T-helper 22 cell (primary cell): ENCODE measurements around the gene TIMM44.
"Not testable (repeated sequence)": the region's sequence is repeated elsewhere in the genome, so short reads cannot be mapped to it uniquely, and the experiment has no call there.

Source experiments
- DNase-seq: peaks from one replicate; pipeline ENCODE4 v3.0.0-alpha.2; 2020; ENCODE audit warnings: low read depth

The TIMM44 gene

GRCh38 chr19:7977021-7977722, 33.7 kb upstream of the TIMM44 start:
- DNase-seq = no peak

DNA sequence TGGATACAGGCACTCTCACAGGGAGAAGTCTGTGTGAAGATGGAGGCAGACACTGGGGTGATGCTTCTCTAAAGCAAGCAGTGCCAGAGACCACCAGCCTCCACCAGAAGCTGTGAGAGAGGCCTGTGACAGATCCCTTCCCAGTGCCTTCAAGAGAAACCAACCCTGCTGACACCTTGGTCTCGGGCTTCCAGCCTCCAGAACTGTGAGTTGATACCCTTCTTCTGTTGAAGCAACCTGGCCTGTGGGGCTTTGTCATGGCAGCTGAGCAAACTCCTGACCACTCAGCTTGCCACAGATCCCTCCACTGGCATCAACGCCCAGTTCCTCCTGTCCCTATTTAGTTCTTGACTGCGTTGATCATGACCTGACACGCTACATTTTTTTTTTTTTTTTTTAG, 33.0 kb upstream of the TIMM44 start:
- DNase-seq = no peak

- DNase-seq = no peak
Observed at GRCh38 chr19:7975037-7975436, 31.6 kb upstream of the TIMM44 start.

DNA sequence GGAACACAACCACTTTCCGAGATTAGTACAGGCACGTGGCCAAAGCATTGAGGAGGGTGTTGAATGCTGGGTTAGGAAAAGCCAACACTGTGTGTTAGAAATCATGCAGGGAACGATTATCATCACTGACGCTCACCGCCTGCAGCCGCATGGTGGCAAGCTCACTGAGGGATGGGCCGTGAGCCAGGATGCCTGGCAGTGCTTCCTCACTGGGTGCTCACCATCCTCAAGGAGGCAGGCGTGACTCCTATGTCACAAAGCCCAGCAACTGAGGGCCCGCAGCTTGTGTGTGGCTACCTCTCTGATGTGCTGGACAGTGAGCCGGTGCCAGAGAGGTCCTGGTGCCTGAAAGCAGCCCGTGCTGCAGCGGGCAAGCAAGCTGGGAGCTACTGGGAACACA, 30.4 kb upstream of the TIMM44 start:
- DNase-seq = no peak

- no peak for DNase-seq
Observed at GRCh38 chr19:7971553-7972520, 28.4 kb upstream of the TIMM44 start.

DNA sequence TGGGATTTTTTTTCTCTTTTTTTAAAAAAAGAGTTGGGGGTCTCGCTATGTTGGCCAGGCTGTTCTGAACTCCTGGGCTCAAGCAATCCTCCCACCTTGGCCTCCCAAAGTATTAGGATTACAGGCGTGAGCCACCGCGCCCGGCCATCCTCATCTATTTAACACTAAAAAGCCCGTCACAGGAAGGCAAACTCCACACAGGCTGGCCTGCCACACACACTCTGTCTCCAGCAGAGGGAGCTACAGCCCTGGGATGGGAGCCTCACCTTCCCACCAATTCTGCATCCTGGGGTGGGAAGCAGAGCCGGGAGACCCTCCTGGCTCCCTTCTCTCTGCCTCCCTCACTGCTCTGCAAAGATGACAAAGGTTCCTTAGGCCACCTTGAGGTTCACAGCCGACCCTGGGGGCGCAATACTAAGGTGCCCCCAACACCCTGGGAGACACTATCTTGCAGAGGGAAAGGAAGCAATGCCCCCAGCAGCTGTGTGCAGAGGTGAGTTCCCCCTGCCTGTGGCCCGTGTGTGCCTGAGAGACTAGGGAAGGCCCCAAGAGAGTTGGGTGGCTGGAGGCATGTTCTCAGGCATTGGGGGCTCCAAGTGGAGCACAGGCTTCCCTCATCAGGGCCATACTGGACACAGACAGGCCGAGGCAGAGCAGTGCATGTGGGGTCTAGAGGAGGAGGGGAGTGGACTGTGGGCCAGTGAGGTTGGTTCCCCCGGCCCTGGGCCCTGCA, 27.4 kb upstream of the TIMM44 start:
- DNase-seq = no peak

GRCh38 chr19:7969555-7969939, 26.1 kb upstream of the TIMM44 start:
- DNase-seq = no peak

- no peak for DNase-seq
Observed at GRCh38 chr19:7968796-7969554, 25.5 kb upstream of the TIMM44 start.

DNA sequence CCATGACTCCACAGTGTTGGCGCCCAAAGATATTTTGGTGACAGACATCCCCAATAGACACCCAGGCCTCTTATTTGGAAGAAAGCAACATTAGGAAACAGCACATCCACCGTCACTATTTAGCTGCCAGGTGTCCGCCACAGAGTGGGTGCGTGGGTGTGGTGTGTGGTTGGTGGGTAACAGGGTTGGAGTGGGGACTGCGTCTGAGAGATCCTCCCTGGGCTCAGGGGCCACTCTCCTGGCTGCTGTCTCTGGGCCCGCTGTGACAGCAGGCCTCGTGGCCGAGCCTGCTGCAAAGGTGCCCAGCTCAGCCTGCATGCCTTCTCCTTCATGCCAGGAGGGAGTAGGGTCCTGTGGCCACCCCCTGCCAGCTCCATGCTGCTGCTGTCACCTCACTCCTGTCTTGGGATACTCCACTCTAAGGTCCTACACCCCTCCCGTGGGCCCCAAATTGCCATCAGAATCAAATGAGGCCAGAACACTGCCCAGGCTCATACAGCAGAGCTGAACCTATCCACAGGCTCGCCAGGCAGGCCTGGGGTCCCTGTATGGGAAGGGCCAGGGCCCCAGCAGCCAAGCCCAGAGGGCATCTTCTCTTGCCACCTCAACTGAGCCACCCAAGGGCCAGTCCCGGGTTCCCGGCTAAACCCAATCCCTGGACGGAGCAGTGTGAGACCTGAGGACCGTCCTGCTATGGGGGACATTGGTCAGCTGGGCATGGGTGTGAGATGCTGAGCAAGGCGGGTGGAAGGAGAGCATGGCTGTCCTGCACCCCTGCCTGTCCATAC, 24.7 kb upstream of the TIMM44 start:
- no peak for DNase-seq

DNA sequence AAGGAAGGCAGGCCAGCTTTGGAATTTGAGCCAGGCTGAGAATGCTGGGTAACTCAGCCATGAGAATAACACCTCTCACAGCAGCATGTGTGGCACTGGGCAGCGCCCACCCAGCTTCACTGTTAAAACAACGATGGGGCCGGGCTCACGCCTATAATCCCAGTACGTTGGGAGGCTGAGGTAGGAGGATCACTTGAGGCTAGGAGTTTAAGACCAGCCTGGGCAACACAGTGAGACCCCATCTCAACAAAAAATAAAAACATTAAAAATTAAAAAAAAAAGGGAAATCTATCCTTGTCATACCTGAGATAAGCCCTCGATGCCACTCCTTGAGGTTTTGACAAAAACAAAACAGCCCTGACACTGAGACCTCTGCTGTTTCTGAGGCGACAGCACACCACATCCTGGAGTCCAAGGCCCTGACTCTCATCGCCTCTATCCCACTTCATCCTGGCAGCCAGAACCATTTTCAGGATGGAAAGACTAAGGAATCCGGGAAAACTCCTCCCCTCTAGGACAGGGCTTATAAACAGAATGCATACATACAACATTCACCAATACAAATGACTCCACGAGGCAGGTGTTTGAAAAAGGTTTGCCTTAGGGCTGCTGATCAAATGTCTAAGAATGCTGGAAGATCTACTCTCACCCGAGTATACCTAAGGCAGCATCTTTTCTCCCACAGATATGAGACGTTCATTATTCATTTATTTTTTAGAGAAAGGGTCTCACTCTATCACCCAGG, 22.6 kb upstream of the TIMM44 start:
- no peak for DNase-seq

GRCh38 chr19:7965259-7965841, 21.9 kb upstream of the TIMM44 start:
- no peak for DNase-seq

DNA sequence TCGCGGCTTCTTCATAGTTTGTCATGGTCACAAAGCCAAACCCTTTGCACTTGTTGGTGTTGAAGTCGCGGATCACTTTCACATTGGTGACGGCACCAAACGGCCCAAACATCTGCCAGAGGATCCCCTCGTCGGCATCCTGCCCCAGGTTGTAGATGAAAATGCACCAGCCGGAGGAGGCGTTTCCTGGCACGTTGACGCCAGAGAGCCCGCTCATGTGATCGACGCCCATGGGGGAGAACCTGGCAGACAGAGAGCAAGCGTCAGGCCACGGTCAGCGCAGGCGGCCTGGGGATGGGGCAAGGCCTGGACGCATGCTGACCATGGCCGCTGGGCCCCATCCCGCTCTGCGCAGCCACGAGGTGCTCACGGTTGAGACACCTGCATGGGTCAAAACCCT, 20.1 kb upstream of the TIMM44 start:
- no peak for DNase-seq

DNA sequence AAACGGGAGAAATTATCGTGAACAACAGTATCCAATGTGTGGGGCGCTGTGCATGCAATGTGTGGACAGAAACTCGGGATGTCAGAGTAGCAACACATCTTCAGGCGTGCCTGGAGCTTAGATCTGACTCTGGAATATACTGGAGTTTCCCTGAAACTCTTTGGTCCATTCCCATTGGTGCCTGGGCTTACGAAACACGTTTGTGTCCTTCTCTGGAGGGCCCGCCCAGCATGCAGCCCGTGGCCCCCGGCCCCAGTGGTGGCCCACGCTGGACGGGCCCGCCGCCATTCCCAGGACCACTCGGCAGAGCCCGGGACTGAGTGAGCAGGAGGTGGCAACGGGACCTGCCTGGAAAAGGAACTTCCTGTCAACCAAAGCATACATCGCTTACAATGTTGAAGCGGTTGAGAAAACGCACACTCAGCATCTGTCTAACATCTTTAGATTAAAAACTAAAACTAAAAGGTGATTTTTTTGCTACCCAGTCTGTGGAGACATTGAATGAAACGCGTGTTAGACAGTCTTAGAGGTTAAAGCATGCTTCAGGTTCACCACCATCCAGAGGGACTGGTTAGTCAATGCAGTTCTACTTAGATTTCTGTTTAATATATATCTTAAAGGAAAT, 19.3 kb upstream of the TIMM44 start:
- DNase-seq = no peak

GRCh38 chr19:7961920-7962626, 18.6 kb upstream of the TIMM44 start:
- no peak for DNase-seq

GRCh38 chr19:7961082-7961481, 17.6 kb upstream of the TIMM44 start:
- DNase-seq = not testable (repeated sequence)

DNA sequence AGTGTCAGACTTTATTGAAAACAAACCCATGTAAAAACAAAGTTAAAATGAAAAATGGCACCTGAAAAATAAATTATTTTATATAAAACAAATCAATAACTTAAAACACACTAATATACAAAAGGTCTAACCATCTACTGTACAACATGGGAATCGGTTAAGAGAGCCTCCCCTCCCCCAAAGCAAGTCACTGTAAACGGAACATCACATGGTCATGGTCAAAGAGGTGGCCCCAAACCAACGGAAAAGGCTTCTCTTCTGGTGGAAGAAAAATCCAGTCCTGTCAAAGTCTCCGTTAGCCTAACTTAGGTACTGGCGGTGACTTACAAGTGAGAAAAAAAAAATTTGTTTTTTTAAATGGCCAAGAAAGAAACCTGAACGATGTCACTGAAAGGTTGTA, 15.7 kb upstream of the TIMM44 start:
- DNase-seq = no peak

- DNase-seq = no peak
Observed at GRCh38 chr19:7955696-7956095, 12.2 kb upstream of the TIMM44 start.

GRCh38 chr19:7953576-7953975, 10.1 kb upstream of the TIMM44 start:
- DNase-seq = no peak

- DNase-seq = no peak
Observed at GRCh38 chr19:7953060-7953459, 9.6 kb upstream of the TIMM44 start.
